Panc1 (cell line): ENCODE results near the gene TRIM45. TPM values are rescaled to one million over a fixed set of nuclear protein-coding genes. Genes with fewer than 3 reads are reported as not detected.

Experiments
- ATAC-seq: fragments of 200-7000 bp; cut with Tn5 transposase; 2 replicates; pipeline ENCODE4 v1.9.1; 2020; ENCODE audit warnings: mild to moderate bottlenecking, moderate library complexity
- BruUV-seq: library from RNA; stranded (reverse); fragments of 400-500 nt; replicated peaks from 2 replicates; lab custom pipeline; 2021; lab: Mats Ljungman, UMichigan
- CTCF ChIA-PET: fragments of 300-600 bp; sonication (Branson Sonifier 250); formaldehyde crosslinking; loops from one replicate; lab custom pipeline; 2022; ENCODE audit warnings: antibody characterized with exemption; lab: Charles Lee
- POLR2A ChIA-PET: fragments of 300-600 bp; sonication (Branson Sonifier 250); formaldehyde crosslinking; loops from one replicate; lab custom pipeline; 2022; ENCODE audit warnings: antibody characterized with exemption; lab: Charles Lee
- DNase-seq: peaks from one replicate; pipeline ENCODE4 v3.0.0-alpha.2; 2010; ENCODE audit warnings: low read depth, low spot score
- H3K27ac ChIP-seq: 2 replicates; pipeline ENCODE4 v1.5.1; 2011; ENCODE audit warnings: mild to moderate bottlenecking, low read length, inconsistent platforms
- H3K27me3 ChIP-seq: fragments of 200-500 bp; sonication (Bioruptor generic); 2 replicates; pipeline ENCODE4 v1.6.0; 2014; ENCODE audit warnings: low read length, inconsistent platforms; ENCODE audit not compliant: control insufficient read depth, insufficient read depth
- H3K36me3 ChIP-seq: fragments of 200-500 bp; sonication (Bioruptor generic); 2 replicates; pipeline ENCODE4 v1.5.1; 2014; ENCODE audit warnings: inconsistent platforms, mild to moderate bottlenecking, low read length, moderate library complexity; ENCODE audit not compliant: control insufficient read depth, insufficient read depth
- H3K4me1 ChIP-seq: 2 replicates; pipeline ENCODE4 v1.5.1; 2011; ENCODE audit warnings: inconsistent platforms, mild to moderate bottlenecking, low read length, moderate library complexity; ENCODE audit not compliant: control insufficient read depth, insufficient read depth
- H3K4me3 ChIP-seq, 2 experiments: 2 replicates each; pipeline ENCODE4 v1.5.1; 2011 to 2012; ENCODE audit warnings: low read depth in 2 of 2, low read length in 2 of 2, mild to moderate bottlenecking in 2 of 2, inconsistent platforms in 1 of 2, moderate library complexity in 1 of 2
- H3K9me3 ChIP-seq: fragments of 200-500 bp; sonication (Bioruptor generic); 2 replicates; pipeline ENCODE4 v1.5.1; 2014; ENCODE audit warnings: low read depth, mild to moderate bottlenecking, inconsistent platforms, low read length, moderate library complexity; ENCODE audit not compliant: control insufficient read depth, insufficient read depth
- POLR2AphosphoS5 ChIP-seq: IDR thresholded peaks from 2 replicates; pipeline ENCODE4 v1.6.1; 2012; ENCODE audit warnings: mild to moderate bottlenecking, low read depth, low read length, moderate library complexity
- SIN3A ChIP-seq: IDR thresholded peaks from 2 replicates; pipeline ENCODE4 v1.6.1; 2012; ENCODE audit warnings: low read depth, mild to moderate bottlenecking, low read length, moderate library complexity, borderline replicate concordance; ENCODE audit not compliant: insufficient read depth
- TCF7L2 ChIP-seq: IDR thresholded peaks from 2 replicates; pipeline ENCODE4 v1.6.1; 2011; ENCODE audit warnings: mild to moderate bottlenecking, low read depth, low read length, inconsistent platforms
- in situ Hi-C: cut with HindIII; loops from 2 replicates; pipeline ENCODE4 v1.10.0; 2016; ENCODE audit warnings: low sequenced_read_pairs, low pct_unique_long_range_greater_than_20kb
- intact Hi-C: fragments of 100-400 bp; cut with micrococcal nuclease; formaldehyde crosslinking; loops from one replicate; pipeline ENCODE4 v1.10.0; 2022; ENCODE audit not compliant: unreplicated experiment
- total RNA-seq: library from RNA; stranded (reverse); gene quantifications from one replicate; pipeline ENCODE4 v1.2.1, GENCODE V29; 2021; ENCODE audit not compliant: unreplicated experiment
- TF ChIP-seq, protein P1 (sequence below): fragments of 450-650 bp; IDR thresholded peaks from 2 replicates; pipeline ENCODE4 v1.5.1; 2017; ENCODE audit warnings: mild to moderate bottlenecking
- TF ChIP-seq, protein P2 (sequence below), 2 experiments: IDR thresholded peaks; 2 replicates each; pipeline ENCODE4 v1.6.1; 2011 to 2012; ENCODE audit warnings: low read depth in 2 of 2, control low read depth in 1 of 2, low read length in 1 of 2, mild to moderate bottlenecking in 1 of 2, moderate library complexity in 1 of 2; ENCODE audit not compliant: insufficient read depth in 1 of 2

Gene TRIM45
- total RNA-seq, 1 experiment from 2014 or later: 4.7 TPM

DNA sequence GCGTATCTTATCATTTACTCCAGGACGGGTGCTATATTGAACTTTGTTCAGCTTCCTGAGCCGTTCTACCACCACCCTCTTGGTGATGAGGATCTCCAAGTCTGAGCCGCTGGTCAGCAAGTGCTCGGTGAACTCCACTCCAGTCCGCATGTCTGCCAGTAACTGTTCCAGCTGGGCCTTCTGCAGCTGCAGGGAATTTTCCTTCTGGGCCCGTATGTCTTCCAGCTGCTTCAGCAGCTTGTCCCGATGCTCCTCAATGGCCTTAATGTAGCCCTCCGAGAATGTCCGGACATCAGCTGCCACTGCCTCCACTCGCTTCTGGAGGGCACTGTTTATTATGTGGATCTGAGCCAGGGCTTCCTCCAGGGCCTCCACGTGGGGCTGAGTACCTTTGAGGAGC is 3.4 kb downstream of the TRIM45 start:
- CTCF ChIA-PET: no interaction called here
- ATAC-seq: no peak
- DNase-seq: no peak
- Histone ChIP-seq H3K9me3 (no peaks in the 10 kb centered on the region), H3K36me3 (no peaks in the 10 kb centered on the region), H3K4me1 (no peaks in the 10 kb centered on the region), H3K27ac (no peak overlapping the region), H3K27me3 (no peaks in the 10 kb centered on the region), H3K4me3 (no peak overlapping the region)
- TF ChIP-seq, protein P1, sequence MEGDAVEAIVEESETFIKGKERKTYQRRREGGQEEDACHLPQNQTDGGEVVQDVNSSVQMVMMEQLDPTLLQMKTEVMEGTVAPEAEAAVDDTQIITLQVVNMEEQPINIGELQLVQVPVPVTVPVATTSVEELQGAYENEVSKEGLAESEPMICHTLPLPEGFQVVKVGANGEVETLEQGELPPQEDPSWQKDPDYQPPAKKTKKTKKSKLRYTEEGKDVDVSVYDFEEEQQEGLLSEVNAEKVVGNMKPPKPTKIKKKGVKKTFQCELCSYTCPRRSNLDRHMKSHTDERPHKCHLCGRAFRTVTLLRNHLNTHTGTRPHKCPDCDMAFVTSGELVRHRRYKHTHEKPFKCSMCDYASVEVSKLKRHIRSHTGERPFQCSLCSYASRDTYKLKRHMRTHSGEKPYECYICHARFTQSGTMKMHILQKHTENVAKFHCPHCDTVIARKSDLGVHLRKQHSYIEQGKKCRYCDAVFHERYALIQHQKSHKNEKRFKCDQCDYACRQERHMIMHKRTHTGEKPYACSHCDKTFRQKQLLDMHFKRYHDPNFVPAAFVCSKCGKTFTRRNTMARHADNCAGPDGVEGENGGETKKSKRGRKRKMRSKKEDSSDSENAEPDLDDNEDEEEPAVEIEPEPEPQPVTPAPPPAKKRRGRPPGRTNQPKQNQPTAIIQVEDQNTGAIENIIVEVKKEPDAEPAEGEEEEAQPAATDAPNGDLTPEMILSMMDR: no peak
- TF ChIP-seq POLR2AphosphoS5 (no peak), SIN3A (no peak), TCF7L2 (no peak)
- TF ChIP-seq, protein P2, sequence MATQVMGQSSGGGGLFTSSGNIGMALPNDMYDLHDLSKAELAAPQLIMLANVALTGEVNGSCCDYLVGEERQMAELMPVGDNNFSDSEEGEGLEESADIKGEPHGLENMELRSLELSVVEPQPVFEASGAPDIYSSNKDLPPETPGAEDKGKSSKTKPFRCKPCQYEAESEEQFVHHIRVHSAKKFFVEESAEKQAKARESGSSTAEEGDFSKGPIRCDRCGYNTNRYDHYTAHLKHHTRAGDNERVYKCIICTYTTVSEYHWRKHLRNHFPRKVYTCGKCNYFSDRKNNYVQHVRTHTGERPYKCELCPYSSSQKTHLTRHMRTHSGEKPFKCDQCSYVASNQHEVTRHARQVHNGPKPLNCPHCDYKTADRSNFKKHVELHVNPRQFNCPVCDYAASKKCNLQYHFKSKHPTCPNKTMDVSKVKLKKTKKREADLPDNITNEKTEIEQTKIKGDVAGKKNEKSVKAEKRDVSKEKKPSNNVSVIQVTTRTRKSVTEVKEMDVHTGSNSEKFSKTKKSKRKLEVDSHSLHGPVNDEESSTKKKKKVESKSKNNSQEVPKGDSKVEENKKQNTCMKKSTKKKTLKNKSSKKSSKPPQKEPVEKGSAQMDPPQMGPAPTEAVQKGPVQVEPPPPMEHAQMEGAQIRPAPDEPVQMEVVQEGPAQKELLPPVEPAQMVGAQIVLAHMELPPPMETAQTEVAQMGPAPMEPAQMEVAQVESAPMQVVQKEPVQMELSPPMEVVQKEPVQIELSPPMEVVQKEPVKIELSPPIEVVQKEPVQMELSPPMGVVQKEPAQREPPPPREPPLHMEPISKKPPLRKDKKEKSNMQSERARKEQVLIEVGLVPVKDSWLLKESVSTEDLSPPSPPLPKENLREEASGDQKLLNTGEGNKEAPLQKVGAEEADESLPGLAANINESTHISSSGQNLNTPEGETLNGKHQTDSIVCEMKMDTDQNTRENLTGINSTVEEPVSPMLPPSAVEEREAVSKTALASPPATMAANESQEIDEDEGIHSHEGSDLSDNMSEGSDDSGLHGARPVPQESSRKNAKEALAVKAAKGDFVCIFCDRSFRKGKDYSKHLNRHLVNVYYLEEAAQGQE (IDR thresholded peaks at IDR 0.05; ENCODE audit: insufficient read depth in 1 of 2, low read depth in 2 of 2, low read length in 1 of 2): no peak
- in situ Hi-C loops: no loop called here
- BruUV-seq: no TSS peak
- POLR2A ChIA-PET: no interaction called here
- intact Hi-C loops: no loop called here

DNA sequence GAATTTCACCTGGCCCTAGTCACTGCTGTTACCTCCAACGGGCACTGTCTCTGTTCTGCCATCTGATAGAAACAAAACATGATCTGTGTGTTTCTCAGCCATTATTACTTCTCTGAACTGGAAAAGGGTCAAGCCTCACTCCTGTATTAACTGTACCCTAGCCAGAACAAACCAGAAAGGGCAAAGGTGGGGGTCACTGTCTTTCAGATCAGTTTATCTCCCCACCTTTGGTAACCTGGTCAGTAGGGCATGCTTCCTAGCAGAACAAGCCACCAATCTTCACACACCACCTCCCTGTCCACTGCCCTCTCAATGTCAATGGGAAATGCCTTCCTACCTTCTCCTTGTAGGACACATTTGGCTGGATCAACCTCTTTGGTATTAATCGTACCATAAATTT is 3.9 kb downstream of the TRIM45 start:
- Histone ChIP-seq H3K4me3 (no peak overlapping the region), H3K9me3 (no peaks in the 10 kb centered on the region), H3K4me1 (no peaks in the 10 kb centered on the region), H3K27ac (no peak overlapping the region), H3K36me3 (no peaks in the 10 kb centered on the region), H3K27me3 (no peaks in the 10 kb centered on the region)
- ChIA-PET POLR2A (no interaction called here), CTCF (no interaction called here)
- BruUV-seq: no TSS peak
- in situ Hi-C loops (no loop called here), intact Hi-C loops (no loop called here)
- TF ChIP-seq SIN3A (no peak), TCF7L2 (no peak), POLR2AphosphoS5 (no peak)
- TF ChIP-seq, protein P1: no peak
- no peak for ATAC-seq
- no peak for DNase-seq
